MM.1S (cell line): Measurements from ENCODE around the gene TLR9.
A peak's percentile ranks its signal among the peaks of the same experiment; 100 is the strongest.

Experiments
- DNase-seq: peaks from one replicate; pipeline ENCODE4 v3.0.0-alpha.2; 2015
- H2AFZ ChIP-seq: fragments of 300-600 bp; sonication (generic); 2 replicates; pipeline ENCODE4 v1.6.0; 2016; ENCODE audit warnings: antibody characterized with exemption, low read length
- H3F3A ChIP-seq: fragments of 300-600 bp; sonication (generic); 2 replicates; pipeline ENCODE4 v1.6.1; 2016; ENCODE audit warnings: mild to moderate bottlenecking, antibody characterized with exemption, low read length, moderate library complexity, mixed read lengths; ENCODE audit not compliant: insufficient read depth
- H3K27ac ChIP-seq: fragments of 300-600 bp; sonication (generic); 2 replicates; pipeline ENCODE4 v1.5.1; 2016; ENCODE audit warnings: mild to moderate bottlenecking, low read length
- H3K27me3 ChIP-seq: fragments of 300-600 bp; sonication (generic); replicated peaks from 2 replicates; pipeline ENCODE4 v1.6.0; 2016; ENCODE audit warnings: low read length; ENCODE audit not compliant: insufficient read depth
- H3K36me3 ChIP-seq: fragments of 300-600 bp; sonication (generic); replicated peaks from 2 replicates; pipeline ENCODE4 v1.6.1; 2016; ENCODE audit warnings: mild to moderate bottlenecking, low read length, mixed read lengths; ENCODE audit not compliant: insufficient read depth
- H3K4me1 ChIP-seq: fragments of 300-600 bp; sonication (generic); 2 replicates; pipeline ENCODE4 v1.6.1; 2016; ENCODE audit warnings: low read length, mixed read lengths
- H3K4me2 ChIP-seq: fragments of 300-600 bp; sonication (generic); 2 replicates; pipeline ENCODE4 v1.6.0; 2016; ENCODE audit warnings: low read depth, low read length
- H3K4me3 ChIP-seq: fragments of 300-600 bp; sonication (generic); 2 replicates; pipeline ENCODE4 v1.5.1; 2016; ENCODE audit warnings: low read length, mixed read lengths
- H3K79me2 ChIP-seq: fragments of 300-600 bp; sonication (generic); 2 replicates; pipeline ENCODE4 v1.6.1; 2016; ENCODE audit warnings: mixed run types, low read length, mixed read lengths
- H3K9ac ChIP-seq: fragments of 300-600 bp; sonication (generic); 2 replicates; pipeline ENCODE4 v1.6.1; 2016; ENCODE audit warnings: low read length, mixed read lengths
- H3K9me2 ChIP-seq: fragments of 300-600 bp; sonication (generic); replicated peaks from 2 replicates; pipeline ENCODE4 v1.6.1; 2016; ENCODE audit warnings: mild to moderate bottlenecking, low read length, mixed read lengths; ENCODE audit not compliant: insufficient read depth
- H3K9me3 ChIP-seq: fragments of 300-600 bp; sonication (generic); replicated peaks from 2 replicates; pipeline ENCODE4 v1.6.1; 2016; ENCODE audit warnings: mild to moderate bottlenecking, low read length, mixed read lengths; ENCODE audit not compliant: insufficient read depth
- H4K20me1 ChIP-seq: fragments of 300-600 bp; sonication (generic); 2 replicates; pipeline ENCODE4 v1.6.1; 2016; ENCODE audit warnings: mild to moderate bottlenecking, low read length, moderate library complexity, mixed read lengths; ENCODE audit not compliant: insufficient read depth
- EZH2 ChIP-seq: fragments of 300-600 bp; sonication (generic); optimal IDR thresholded peaks from 2 replicates; pipeline ENCODE3; 2017; ENCODE audit warnings: low read depth, mild to moderate bottlenecking, antibody characterized with exemption, low read length, mixed read lengths
- EZH2phosphoT487 ChIP-seq: fragments of 300-600 bp; sonication (generic); IDR thresholded peaks from 2 replicates; pipeline ENCODE4 v1.6.1; 2018; ENCODE audit warnings: antibody characterized with exemption, low read length
- TF ChIP-seq, protein P1 (sequence below): fragments of 300-600 bp; sonication (generic); IDR thresholded peaks from 2 replicates; pipeline ENCODE4 v1.5.1; 2016; ENCODE audit warnings: antibody characterized with exemption, low read length, mixed read lengths

TLR9 gene

DNA sequence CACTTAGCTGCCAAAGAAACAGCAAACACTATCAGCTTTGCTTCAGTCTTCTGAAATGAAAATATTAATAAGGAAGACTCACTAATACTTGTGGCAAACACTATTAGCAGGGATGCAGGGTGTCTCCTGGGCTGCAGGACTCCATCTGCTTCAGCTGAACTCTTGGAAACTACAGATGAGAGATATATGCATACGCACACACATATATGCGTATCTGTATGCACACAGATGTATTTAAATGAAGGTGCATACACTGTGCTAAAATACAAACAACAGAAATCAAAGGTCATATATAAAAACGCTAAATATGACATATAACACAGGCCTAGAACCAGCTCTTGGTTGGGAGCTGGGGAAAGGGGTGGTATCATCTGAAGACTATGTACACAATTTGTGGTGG lies 30.7 kb upstream of the TLR9 start:
- H3K79me2 ChIP-seq: peaks cover 64% of the 10 kb centered on the region
- H3K27me3 ChIP-seq: no peaks in the 10 kb centered on the region
- no peak for TF ChIP-seq EZH2
- TF ChIP-seq, protein P1, sequence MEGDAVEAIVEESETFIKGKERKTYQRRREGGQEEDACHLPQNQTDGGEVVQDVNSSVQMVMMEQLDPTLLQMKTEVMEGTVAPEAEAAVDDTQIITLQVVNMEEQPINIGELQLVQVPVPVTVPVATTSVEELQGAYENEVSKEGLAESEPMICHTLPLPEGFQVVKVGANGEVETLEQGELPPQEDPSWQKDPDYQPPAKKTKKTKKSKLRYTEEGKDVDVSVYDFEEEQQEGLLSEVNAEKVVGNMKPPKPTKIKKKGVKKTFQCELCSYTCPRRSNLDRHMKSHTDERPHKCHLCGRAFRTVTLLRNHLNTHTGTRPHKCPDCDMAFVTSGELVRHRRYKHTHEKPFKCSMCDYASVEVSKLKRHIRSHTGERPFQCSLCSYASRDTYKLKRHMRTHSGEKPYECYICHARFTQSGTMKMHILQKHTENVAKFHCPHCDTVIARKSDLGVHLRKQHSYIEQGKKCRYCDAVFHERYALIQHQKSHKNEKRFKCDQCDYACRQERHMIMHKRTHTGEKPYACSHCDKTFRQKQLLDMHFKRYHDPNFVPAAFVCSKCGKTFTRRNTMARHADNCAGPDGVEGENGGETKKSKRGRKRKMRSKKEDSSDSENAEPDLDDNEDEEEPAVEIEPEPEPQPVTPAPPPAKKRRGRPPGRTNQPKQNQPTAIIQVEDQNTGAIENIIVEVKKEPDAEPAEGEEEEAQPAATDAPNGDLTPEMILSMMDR: no peak
- TF ChIP-seq EZH2phosphoT487: no peak
- H3K9me2 ChIP-seq: no peaks in the 10 kb centered on the region
- H3K36me3 ChIP-seq: peaks cover 27% of the 10 kb centered on the region
- peaks cover 51% of the 10 kb centered on the region for H3K4me1 ChIP-seq
- no peak overlapping the region for H3K4me3 ChIP-seq
- no peak overlapping the region for H3K27ac ChIP-seq
- H3K4me2 ChIP-seq: no peak overlapping the region
- H3F3A ChIP-seq: peaks cover 23% of the 10 kb centered on the region
- no peak overlapping the region for H3K9ac ChIP-seq
- no peak overlapping the region for H2AFZ ChIP-seq
- H3K9me3 ChIP-seq: no peaks in the 10 kb centered on the region
- peak; percentile 2 for DNase-seq
- no peaks in the 10 kb centered on the region for H4K20me1 ChIP-seq

DNA sequence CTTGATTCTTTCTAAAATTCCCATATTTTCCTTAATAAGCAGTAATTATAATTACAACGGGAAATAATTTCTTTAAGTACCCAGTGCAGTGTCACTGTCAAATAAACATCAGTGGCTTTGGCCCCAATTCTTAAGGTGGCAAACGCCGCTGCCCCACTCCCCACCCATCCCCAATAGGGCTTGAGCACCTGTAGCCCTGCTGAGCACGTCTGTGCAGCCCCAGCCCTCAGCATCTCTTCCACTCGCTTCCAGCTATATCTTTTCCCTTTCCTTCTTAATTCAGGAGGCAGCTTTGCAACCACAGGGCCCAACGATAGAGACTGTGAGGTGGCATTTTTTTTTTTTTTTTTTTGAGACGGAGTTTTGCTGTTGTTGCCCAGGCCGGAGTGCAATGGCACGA lies 29.2 kb upstream of the TLR9 start:
- Histone ChIP-seq H3K27ac (peak overlapping the region; percentile 95; the same call in 1 of the 2 replicates), H3K9ac (no peak overlapping the region), H3K36me3 (peaks cover 22% of the 10 kb centered on the region), H3F3A (peaks cover 30% of the 10 kb centered on the region), H4K20me1 (no peaks in the 10 kb centered on the region), H3K79me2 (peaks cover 51% of the 10 kb centered on the region), H2AFZ (no peak overlapping the region), H3K9me2 (no peaks in the 10 kb centered on the region), H3K4me2 (0 out of 2 replicates have a peak overlapping the region, but pooled peaks have one; percentile 42), H3K9me3 (no peaks in the 10 kb centered on the region), H3K27me3 (no peaks in the 10 kb centered on the region), H3K4me1 (peaks cover 48% of the 10 kb centered on the region), H3K4me3 (no peak overlapping the region)
- TF ChIP-seq EZH2 (no peak), EZH2phosphoT487 (no peak)
- TF ChIP-seq, protein P1: no peak
- peak; percentile 5 for DNase-seq

DNA sequence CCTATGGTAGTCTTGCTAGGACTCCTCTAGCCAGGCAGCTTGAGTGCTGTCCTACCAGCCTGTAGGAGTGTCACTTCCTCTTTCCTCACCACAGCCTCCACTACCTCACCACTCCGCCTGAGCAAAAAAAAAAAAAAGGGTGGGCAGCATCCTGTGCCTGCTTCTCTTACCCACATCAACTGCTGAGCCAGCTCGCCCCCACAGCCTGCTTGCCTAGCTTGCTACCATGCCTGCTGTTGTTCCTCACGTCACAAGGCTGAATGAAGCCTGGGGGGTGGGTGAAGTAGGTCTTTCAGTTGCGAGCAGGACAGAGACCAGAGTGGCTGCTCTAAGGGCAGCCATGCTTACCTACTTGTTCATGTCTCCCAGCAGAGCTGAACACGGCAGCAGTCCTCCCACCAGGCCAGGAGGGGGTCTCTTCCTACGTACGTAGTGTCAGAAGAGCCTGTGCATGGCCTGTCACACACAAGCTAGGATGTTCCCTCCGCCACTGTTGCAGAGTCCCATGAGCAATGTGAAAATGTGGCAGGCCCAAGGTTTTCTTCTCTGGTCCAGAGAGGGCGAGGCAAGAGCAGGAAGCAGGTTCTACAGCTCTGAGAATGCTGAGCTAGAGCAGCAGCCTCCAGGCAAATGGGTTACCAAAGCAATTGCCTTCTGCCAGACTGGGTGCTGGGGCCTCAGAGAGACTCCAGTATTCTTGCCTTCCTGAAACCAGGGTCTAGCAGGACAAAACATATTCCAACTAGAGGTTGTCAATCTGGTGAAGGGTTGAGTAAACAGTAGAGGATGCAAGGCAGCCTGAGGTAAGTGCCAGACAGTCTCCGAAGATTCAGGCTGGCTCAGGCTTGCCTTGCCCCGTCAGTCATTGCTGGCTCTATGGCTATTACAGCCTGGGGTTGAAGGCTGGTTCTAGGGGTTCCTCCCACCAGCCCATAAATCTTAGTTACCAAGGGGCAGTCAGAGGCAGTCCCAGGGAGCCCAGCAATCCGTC lies 28.2 kb upstream of the TLR9 start:
- Histone ChIP-seq H3K27me3 (no peaks in the 10 kb centered on the region), H3K79me2 (peaks cover 41% of the 10 kb centered on the region), H3K9me3 (no peaks in the 10 kb centered on the region), H2AFZ (no peak overlapping the region), H4K20me1 (no peaks in the 10 kb centered on the region), H3K9me2 (no peaks in the 10 kb centered on the region), H3K36me3 (peaks cover 18% of the 10 kb centered on the region), H3K4me2 (peak overlapping the region; percentile 46), H3K4me1 (peaks cover 39% of the 10 kb centered on the region), H3K4me3 (no peak overlapping the region), H3K27ac (peak overlapping the region; percentile 95), H3K9ac (peak overlapping the region; percentile 60), H3F3A (peaks cover 30% of the 10 kb centered on the region)
- peak; percentile 85 for DNase-seq
- no peak for TF ChIP-seq EZH2
- TF ChIP-seq EZH2phosphoT487: no peak
- TF ChIP-seq, protein P1: no peak
